Hepatocyte (in vitro differentiated cells): ENCODE data around the gene CDR2L.

Source experiments
- CTCF ChIP-seq: fragments of 200-600 bp; sonication (generic); IDR thresholded peaks from 2 replicates; pipeline ENCODE4 v1.5.1; 2016; ENCODE audit warnings: antibody characterized with exemption, mild to moderate bottlenecking; ENCODE audit not compliant: poor library complexity
- EZH2 ChIP-seq: fragments of 200-600 bp; sonication (generic); IDR thresholded peaks from 2 replicates; pipeline ENCODE4 v1.6.1; 2016; ENCODE audit warnings: antibody characterized with exemption, mild to moderate bottlenecking, borderline replicate concordance
- EZH2phosphoT487 ChIP-seq: fragments of 200-600 bp; sonication (generic); IDR thresholded peaks from one replicate; pipeline ENCODE4 v1.6.1; 2018; ENCODE audit warnings: antibody characterized with exemption, mild to moderate bottlenecking, low read depth, moderate library complexity; ENCODE audit not compliant: unreplicated experiment, severe bottlenecking

GRCh38 chr17:75004371-75004770 is 16.9 kb downstream of the CDR2L start:
- no peak for TF ChIP-seq CTCF
- no peak for TF ChIP-seq EZH2
- no peak for TF ChIP-seq EZH2phosphoT487
